Measurements from ENCODE around the gene KBTBD7.

KBTBD7 gene

GRCh38 chr13:41162151-41162550, 32.2 kb downstream of the KBTBD7 start:
- no peak overlapping the region for H2AFZ ChIP-seq (ENCODE audit: low read depth)
- H3K27me3 ChIP-seq (ENCODE audit: insufficient read depth, low read depth) = no peaks in the 10 kb centered on the region
- TF ChIP-seq CTCF (conservative IDR thresholded peaks at IDR 0.05; ENCODE audit: low read depth, low read length) = no peak
- H3K36me3 ChIP-seq (ENCODE audit: insufficient read depth) = no peaks in the 10 kb centered on the region
- no peaks in the 10 kb centered on the region for H4K20me1 ChIP-seq (ENCODE audit: insufficient read depth)
- H3K4me2 ChIP-seq = no peak overlapping the region
- H3K27ac ChIP-seq = no peak overlapping the region
- H3K9ac ChIP-seq = no peak overlapping the region
- no peaks in the 10 kb centered on the region for H3K4me1 ChIP-seq (ENCODE audit: low read depth, poor library complexity, severe bottlenecking)
- no peaks in the 10 kb centered on the region for H3K79me2 ChIP-seq (ENCODE audit: insufficient read depth, low read depth)
- no peak overlapping the region for H3K4me3 ChIP-seq (IDR thresholded peaks at IDR 0.05; ENCODE audit: insufficient read depth, low read depth, low read length)

- Histone ChIP-seq H3K4me3 (IDR thresholded peaks at IDR 0.05; ENCODE audit: insufficient read depth, low read depth, low read length) (no peak overlapping the region), H4K20me1 (ENCODE audit: insufficient read depth) (no peaks in the 10 kb centered on the region), H3K27ac (no peak overlapping the region), H3K27me3 (ENCODE audit: insufficient read depth, low read depth) (no peaks in the 10 kb centered on the region), H3K36me3 (ENCODE audit: insufficient read depth) (no peaks in the 10 kb centered on the region), H2AFZ (ENCODE audit: low read depth) (no peak overlapping the region), H3K9ac (no peak overlapping the region), H3K4me2 (no peak overlapping the region), H3K79me2 (ENCODE audit: insufficient read depth, low read depth) (no peaks in the 10 kb centered on the region), H3K4me1 (ENCODE audit: low read depth, poor library complexity, severe bottlenecking) (no peaks in the 10 kb centered on the region)
- no peak for TF ChIP-seq CTCF (conservative IDR thresholded peaks at IDR 0.05; ENCODE audit: low read depth, low read length)
Measured at GRCh38 chr13:41159174-41159573, 35.2 kb downstream of the KBTBD7 start.

- Histone ChIP-seq H3K36me3 (ENCODE audit: insufficient read depth) (no peaks in the 10 kb centered on the region), H3K4me2 (no peak overlapping the region), H3K27me3 (ENCODE audit: insufficient read depth, low read depth) (no peaks in the 10 kb centered on the region), H2AFZ (ENCODE audit: low read depth) (no peak overlapping the region), H3K4me3 (IDR thresholded peaks at IDR 0.05; ENCODE audit: insufficient read depth, low read depth, low read length) (no peak overlapping the region), H3K9ac (no peak overlapping the region), H4K20me1 (ENCODE audit: insufficient read depth) (no peaks in the 10 kb centered on the region), H3K27ac (no peak overlapping the region), H3K79me2 (ENCODE audit: insufficient read depth, low read depth) (no peaks in the 10 kb centered on the region), H3K4me1 (ENCODE audit: low read depth, poor library complexity, severe bottlenecking) (no peaks in the 10 kb centered on the region)
- TF ChIP-seq CTCF (conservative IDR thresholded peaks at IDR 0.05; ENCODE audit: low read depth, low read length) = no peak
Measured at GRCh38 chr13:41157048-41157717, 37.2 kb downstream of the KBTBD7 start.

GRCh38 chr13:41156620-41157019, 37.7 kb downstream of the KBTBD7 start:
- Histone ChIP-seq H3K4me2 (no peak overlapping the region), H2AFZ (ENCODE audit: low read depth) (no peak overlapping the region)
- no peak for TF ChIP-seq CTCF (conservative IDR thresholded peaks at IDR 0.05; ENCODE audit: low read depth, low read length)

More at GRCh38 chr13:41156620-41157019, 37.7 kb downstream of the KBTBD7 start:
- H3K79me2 ChIP-seq (ENCODE audit: insufficient read depth, low read depth) = no peaks in the 10 kb centered on the region
- H3K27me3 ChIP-seq (ENCODE audit: insufficient read depth, low read depth) = no peaks in the 10 kb centered on the region
- no peaks in the 10 kb centered on the region for H4K20me1 ChIP-seq (ENCODE audit: insufficient read depth)
- no peaks in the 10 kb centered on the region for H3K36me3 ChIP-seq (ENCODE audit: insufficient read depth)
- H3K4me3 ChIP-seq (IDR thresholded peaks at IDR 0.05; ENCODE audit: insufficient read depth, low read depth, low read length) = no peak overlapping the region
- no peaks in the 10 kb centered on the region for H3K4me1 ChIP-seq (ENCODE audit: low read depth, poor library complexity, severe bottlenecking)
- H3K27ac ChIP-seq = no peak overlapping the region
- no peak overlapping the region for H3K9ac ChIP-seq
